GM18951 (cell line): Measurements from ENCODE around the gene FGD4.

Experiments used
- POLR2A ChIP-seq: IDR thresholded peaks from 4 replicates; pipeline ENCODE4 v1.6.1; 2011; ENCODE audit warnings: mild to moderate bottlenecking; ENCODE audit not compliant: insufficient read length, insufficient read depth; ENCODE audit errors: extremely low read depth
- in situ Hi-C: fragments of 300-500 bp; cut with MboI; formaldehyde crosslinking; loops from one replicate; pipeline ENCODE4 v1.12.0; 2022; ENCODE audit warnings: low sequenced_read_pairs, mixed read lengths, inconsistent platforms; ENCODE audit not compliant: unreplicated experiment

FGD4 gene

GRCh38 chr12:32650508-32650907 is 251.2 kb downstream of the FGD4 start:
- in situ Hi-C loops: no loop called here
- no peak for TF ChIP-seq POLR2A

GRCh38 chr12:32651151-32651955 is 252.0 kb downstream of the FGD4 start:
- no peak for TF ChIP-seq POLR2A
- in situ Hi-C loops: no loop called here

GRCh38 chr12:32651956-32652210 is 252.5 kb downstream of the FGD4 start:
- in situ Hi-C loops: no loop called here
- no peak for TF ChIP-seq POLR2A

GRCh38 chr12:32659908-32660440 is 260.6 kb downstream of the FGD4 start:
- no peak for TF ChIP-seq POLR2A
- in situ Hi-C loops: loop anchor here (10.0 kb wide), 1 partner anchor 205 kb away; no protein-coding TSS in a partner anchor

GRCh38 chr12:32661706-32662105 is 262.3 kb downstream of the FGD4 start:
- no peak for TF ChIP-seq POLR2A
- in situ Hi-C loops: loop anchor here (10.0 kb wide), 1 partner anchor 207 kb away; no protein-coding TSS in a partner anchor

- in situ Hi-C loops: loop anchor here (10.0 kb wide), 1 partner anchor 208 kb away; no protein-coding TSS in a partner anchor
These were observed 263.3 kb downstream of the FGD4 start for GRCh38 chr12:32662665-32663064.

GRCh38 chr12:32666018-32666417 is 266.7 kb downstream of the FGD4 start:
- TF ChIP-seq POLR2A: no peak
- in situ Hi-C loops: loop anchor here (10.0 kb wide), 1 partner anchor 211 kb away; no protein-coding TSS in a partner anchor

More at GRCh38 chr12:32662665-32663064, 263.3 kb downstream of the FGD4 start:
- no peak for TF ChIP-seq POLR2A

GRCh38 chr12:32669584-32669983 is 270.2 kb downstream of the FGD4 start:
- TF ChIP-seq POLR2A: no peak
- in situ Hi-C loops: loop anchor here (10.0 kb wide), 1 partner anchor 215 kb away; no protein-coding TSS in a partner anchor

GRCh38 chr12:32671930-32672780 is 272.8 kb downstream of the FGD4 start:
- in situ Hi-C loops: no loop called here
- no peak for TF ChIP-seq POLR2A

- peak; percentile 96 for TF ChIP-seq POLR2A
- in situ Hi-C loops: loop anchor here (25.0 kb wide), 1 partner anchor 767 kb away; no protein-coding TSS in a partner anchor
These were observed 279.9 kb downstream of the FGD4 start, which contains the start of gene DNM1L for GRCh38 chr12:32679091-32679919. DNM1L (plus strand) TSS chr12:32679301; CDS start chr12:32679364, 63 bp downstream.

- in situ Hi-C loops: loop anchor here (25.0 kb wide), 1 partner anchor 768 kb away; no protein-coding TSS in a partner anchor
- TF ChIP-seq POLR2A: no peak
These were observed 280.5 kb downstream of the FGD4 start for GRCh38 chr12:32679920-32680237.

- no peak for TF ChIP-seq POLR2A
- in situ Hi-C loops: loop anchor here (25.0 kb wide), 1 partner anchor 768 kb away; no protein-coding TSS in a partner anchor
These were observed 281.4 kb downstream of the FGD4 start for GRCh38 chr12:32680787-32681186.

GRCh38 chr12:32681272-32681671 is 281.9 kb downstream of the FGD4 start:
- in situ Hi-C loops: loop anchor here (25.0 kb wide), 1 partner anchor 769 kb away; no protein-coding TSS in a partner anchor
- TF ChIP-seq POLR2A: no peak

- in situ Hi-C loops: loop anchor here (25.0 kb wide), 1 partner anchor 774 kb away; no protein-coding TSS in a partner anchor
- TF ChIP-seq POLR2A: no peak
These were observed 287.0 kb downstream of the FGD4 start for GRCh38 chr12:32686340-32686739.
